Transverse colon (tissue), 4 donors: Measurements from ENCODE around the gene ENTHD1. TPM values are rescaled to one million over a fixed set of nuclear protein-coding genes. Genes with fewer than 3 reads are reported as not detected.
A peak's percentile ranks its signal among the peaks of the same experiment; 100 is the strongest.

Experiments used
- DNase-seq: peaks from one replicate; pipeline ENCODE4 v3.0.0-alpha.2; 2019
- H3K27ac ChIP-seq, 4 donors: fragments of 200-600 bp; sonication (generic); 2 replicates each; pipeline ENCODE4 v1.5.1; 2016 to 2018; ENCODE audit warnings: inconsistent platforms in 4 of 4
- H3K27me3 ChIP-seq: fragments of 200-600 bp; sonication (generic); 2 replicates; pipeline ENCODE4 v1.5.1; 2017; ENCODE audit warnings: inconsistent platforms
- H3K36me3 ChIP-seq, 4 donors: fragments of 200-600 bp; sonication (generic); 2 replicates each; pipeline ENCODE4 v1.5.1; 2017 to 2019; ENCODE audit warnings: inconsistent platforms in 4 of 4
- H3K4me1 ChIP-seq, 4 donors: fragments of 200-600 bp; sonication (generic); 2 replicates each; pipeline ENCODE4 v1.5.1; 2017 to 2020; ENCODE audit warnings: inconsistent platforms in 4 of 4
- H3K4me3 ChIP-seq, 4 donors: fragments of 200-600 bp; sonication (generic); 1 replicate in 1 of 4; 2 replicates in 3 of 4; pipeline versions ENCODE4 v1.5.1 to v1.6.1; 2017 to 2019; ENCODE audit warnings: inconsistent platforms in 4 of 4
- H3K9me3 ChIP-seq, 2 donors: fragments of 200-600 bp; sonication (generic); 2 replicates each; pipeline ENCODE4 v1.5.1; 2017 to 2019; ENCODE audit warnings: inconsistent platforms in 2 of 2
- EP300 ChIP-seq: sonication (generic); formaldehyde crosslinking; IDR thresholded peaks from one replicate; pipeline ENCODE4 v1.6.1; 2017; ENCODE audit warnings: antibody characterized with exemption, low read depth
- POLR2A ChIP-seq: fragments of 450-650 bp; IDR thresholded peaks from one replicate; pipeline ENCODE4 v1.6.1; 2016; ENCODE audit warnings: antibody characterized with exemption, mild to moderate bottlenecking, moderate library complexity
- POLR2AphosphoS5 ChIP-seq, 3 donors: sonication (generic); formaldehyde crosslinking; IDR thresholded peaks; one replicate each; pipeline ENCODE4 v1.6.1; 2016; ENCODE audit warnings: antibody characterized with exemption in 3 of 3
- WGBS, 2 donors: methylation state at CpG; one replicate each; pipeline ENCODE4 v1.1.5; 2018; ENCODE audit warnings: low coverage in 1 of 2; 5-methylcytosine and 5-hydroxymethylcytosine counted together
- in situ Hi-C, 4 donors: fragments of 200-750 bp; cut with MboI; loops; one replicate each; pipeline versions ENCODE4 v1.15.0 to v1.15.1; 2017; ENCODE audit warnings: low sequenced_read_pairs in 3 of 4, low pct_ligation_motif_present in 1 of 4, low pct_unique_long_range_greater_than_20kb in 1 of 4
- intact Hi-C: fragments of 100-400 bp; cut with DNase I; formaldehyde crosslinking; loops from one replicate; pipeline ENCODE4 v1.15.1; 2023; ENCODE audit warnings: low total_unique reads
- total RNA-seq, 4 donors: library from RNA; depleted of rRNA; stranded (reverse); fragments of >200 nt; gene quantifications; one replicate each; pipeline ENCODE4 v1.1.0, GENCODE V29; 2016
- TF ChIP-seq, protein P1 (sequence below), 5 experiments: fragments of 200-600 bp in 3 of 5; fragments of 450-650 bp in 2 of 5; sonication (generic) in 3 of 5; IDR thresholded peaks; 1 replicate in 2 of 5; 2 replicates in 3 of 5; pipeline ENCODE4 v1.5.1; 2016 to 2017; ENCODE audit warnings: antibody characterized with exemption in 5 of 5, inconsistent platforms in 3 of 5, mild to moderate bottlenecking in 2 of 5, moderate library complexity in 1 of 5

The ENTHD1 gene
- total RNA-seq, 4 donors from 2014 or later, result not detected

DNA sequence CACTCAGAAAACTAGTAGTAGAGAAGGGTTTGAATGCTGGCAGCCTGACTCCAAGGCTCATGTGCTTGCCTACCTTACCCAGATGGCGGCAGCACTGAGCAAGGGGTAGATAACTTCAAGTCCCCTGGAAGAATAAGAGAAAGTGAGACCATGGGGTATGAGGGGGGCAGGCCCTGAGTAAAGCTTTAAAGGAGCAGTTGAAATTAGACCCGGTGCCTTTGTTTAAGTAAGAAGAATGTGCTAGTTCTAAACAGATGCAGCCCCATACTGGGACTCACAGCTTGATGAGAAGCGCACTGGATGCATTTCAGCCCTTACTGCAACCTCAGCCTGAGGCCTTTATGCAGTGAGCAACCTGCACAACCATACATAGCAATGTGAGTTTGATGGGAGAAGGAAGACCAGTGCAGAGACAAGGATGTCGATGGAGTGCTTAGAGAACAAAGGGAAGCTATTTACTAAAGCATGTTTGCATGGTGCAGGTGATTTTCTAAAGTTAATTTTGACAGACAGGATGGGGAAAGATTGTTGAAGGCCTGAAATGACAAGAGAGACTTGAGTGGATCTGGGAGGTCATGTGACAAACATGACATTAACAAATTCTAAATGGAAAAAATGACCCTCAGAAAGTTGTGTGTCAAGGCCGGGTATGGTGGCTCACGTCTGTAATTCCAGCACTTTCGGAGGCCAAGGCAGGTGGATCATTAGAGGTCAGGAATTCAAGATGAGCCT, 39.5 kb upstream of the ENTHD1 start:
- H3K36me3 ChIP-seq, result no peaks in the 10 kb centered on the region
- H3K4me3 ChIP-seq, result no peak overlapping the region
- H3K27me3 ChIP-seq, result peaks cover 17% of the 10 kb centered on the region
- no peaks in the 10 kb centered on the region for H3K9me3 ChIP-seq
- intact Hi-C loops (no loop called here), in situ Hi-C loops (no loop called here)
- peak overlapping the region in 1 of 4 donors; percentile 17 for H3K27ac ChIP-seq
- DNase-seq, result peak; percentile 61
- no peak for TF ChIP-seq EP300
- TF ChIP-seq, protein P1, sequence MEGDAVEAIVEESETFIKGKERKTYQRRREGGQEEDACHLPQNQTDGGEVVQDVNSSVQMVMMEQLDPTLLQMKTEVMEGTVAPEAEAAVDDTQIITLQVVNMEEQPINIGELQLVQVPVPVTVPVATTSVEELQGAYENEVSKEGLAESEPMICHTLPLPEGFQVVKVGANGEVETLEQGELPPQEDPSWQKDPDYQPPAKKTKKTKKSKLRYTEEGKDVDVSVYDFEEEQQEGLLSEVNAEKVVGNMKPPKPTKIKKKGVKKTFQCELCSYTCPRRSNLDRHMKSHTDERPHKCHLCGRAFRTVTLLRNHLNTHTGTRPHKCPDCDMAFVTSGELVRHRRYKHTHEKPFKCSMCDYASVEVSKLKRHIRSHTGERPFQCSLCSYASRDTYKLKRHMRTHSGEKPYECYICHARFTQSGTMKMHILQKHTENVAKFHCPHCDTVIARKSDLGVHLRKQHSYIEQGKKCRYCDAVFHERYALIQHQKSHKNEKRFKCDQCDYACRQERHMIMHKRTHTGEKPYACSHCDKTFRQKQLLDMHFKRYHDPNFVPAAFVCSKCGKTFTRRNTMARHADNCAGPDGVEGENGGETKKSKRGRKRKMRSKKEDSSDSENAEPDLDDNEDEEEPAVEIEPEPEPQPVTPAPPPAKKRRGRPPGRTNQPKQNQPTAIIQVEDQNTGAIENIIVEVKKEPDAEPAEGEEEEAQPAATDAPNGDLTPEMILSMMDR (IDR thresholded peaks at IDR 0.05), result peak; percentile 53 to 71 (median 66)
- peaks cover 0 to 15% (median 7%) of the 10 kb centered on the region in 4 donors for H3K4me1 ChIP-seq
- 69 to 80% methylated on average over 4 to 7 of the region's 7 CpGs for WGBS, 2 donors

DNA sequence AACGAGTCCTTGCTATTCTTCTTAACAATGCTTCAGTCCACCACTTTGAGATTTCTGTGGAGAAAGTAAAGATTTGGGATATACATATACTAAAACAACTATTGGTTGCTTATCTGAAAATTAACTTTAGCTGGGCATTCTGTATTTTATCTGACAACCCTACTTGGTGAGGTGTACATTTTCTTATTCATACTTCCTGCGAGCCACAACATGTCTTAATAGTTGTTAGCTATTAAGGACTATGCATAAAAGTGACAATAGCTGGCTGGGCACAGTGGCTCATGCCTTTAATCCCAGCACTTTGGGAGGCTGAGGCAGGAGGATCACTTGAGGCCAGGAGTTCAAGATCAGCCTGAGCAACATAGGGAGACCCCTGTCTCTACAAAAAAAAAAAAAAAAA, 38.6 kb upstream of the ENTHD1 start:
- Histone ChIP-seq H3K27ac (no peak overlapping the region), H3K27me3 (peaks cover 17% of the 10 kb centered on the region), H3K4me3 (no peak overlapping the region), H3K36me3 (no peaks in the 10 kb centered on the region), H3K9me3 (no peaks in the 10 kb centered on the region), H3K4me1 (peaks cover 0 to 18% (median 7%) of the 10 kb centered on the region in 4 donors)
- no peak for DNase-seq
- TF ChIP-seq POLR2A, result no peak
- no peak for TF ChIP-seq EP300
- TF ChIP-seq, protein P1 (IDR thresholded peaks at IDR 0.05), result no peak
- no peak for TF ChIP-seq POLR2AphosphoS5 (IDR thresholded peaks at IDR 0.05)
- WGBS, 2 donors, result 56 to 78% methylated on average over 2 of the region's 2 CpGs
- intact Hi-C loops (no loop called here), in situ Hi-C loops (no loop called here)

DNA sequence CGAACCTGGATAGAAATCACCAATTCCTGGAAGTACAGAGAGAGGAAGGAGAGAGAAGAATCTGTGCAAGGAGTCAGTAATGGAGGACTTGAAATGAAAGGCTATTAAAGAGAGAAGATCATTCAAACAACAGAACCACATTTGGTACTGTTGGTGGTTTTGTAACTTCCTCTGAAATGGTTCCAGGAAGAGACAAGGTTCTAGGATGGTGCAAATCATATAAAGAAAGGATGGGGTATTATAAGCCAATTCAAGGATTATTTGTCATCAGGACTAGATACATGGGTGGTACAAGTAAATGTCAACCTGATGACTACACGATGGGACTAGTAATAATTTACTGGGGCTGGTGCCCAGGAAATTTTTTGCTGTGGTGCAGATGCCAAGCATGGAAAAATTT, 37.7 kb upstream of the ENTHD1 start:
- 50 to 82% methylated on average over 2 of the region's 2 CpGs for WGBS, 2 donors
- H3K4me1 ChIP-seq, result peaks cover 0 to 22% (median 7%) of the 10 kb centered on the region in 4 donors
- TF ChIP-seq, protein P1 (IDR thresholded peaks at IDR 0.05), result no peak
- TF ChIP-seq POLR2A (no peak), POLR2AphosphoS5 (IDR thresholded peaks at IDR 0.05) (no peak), EP300 (no peak)
- H3K9me3 ChIP-seq, result no peaks in the 10 kb centered on the region
- no peak overlapping the region for H3K27ac ChIP-seq
- H3K36me3 ChIP-seq, result no peaks in the 10 kb centered on the region
- in situ Hi-C loops (no loop called here), intact Hi-C loops (no loop called here)
- H3K27me3 ChIP-seq, result peaks cover 17% of the 10 kb centered on the region
- no peak overlapping the region for H3K4me3 ChIP-seq
- DNase-seq, result no peak

DNA sequence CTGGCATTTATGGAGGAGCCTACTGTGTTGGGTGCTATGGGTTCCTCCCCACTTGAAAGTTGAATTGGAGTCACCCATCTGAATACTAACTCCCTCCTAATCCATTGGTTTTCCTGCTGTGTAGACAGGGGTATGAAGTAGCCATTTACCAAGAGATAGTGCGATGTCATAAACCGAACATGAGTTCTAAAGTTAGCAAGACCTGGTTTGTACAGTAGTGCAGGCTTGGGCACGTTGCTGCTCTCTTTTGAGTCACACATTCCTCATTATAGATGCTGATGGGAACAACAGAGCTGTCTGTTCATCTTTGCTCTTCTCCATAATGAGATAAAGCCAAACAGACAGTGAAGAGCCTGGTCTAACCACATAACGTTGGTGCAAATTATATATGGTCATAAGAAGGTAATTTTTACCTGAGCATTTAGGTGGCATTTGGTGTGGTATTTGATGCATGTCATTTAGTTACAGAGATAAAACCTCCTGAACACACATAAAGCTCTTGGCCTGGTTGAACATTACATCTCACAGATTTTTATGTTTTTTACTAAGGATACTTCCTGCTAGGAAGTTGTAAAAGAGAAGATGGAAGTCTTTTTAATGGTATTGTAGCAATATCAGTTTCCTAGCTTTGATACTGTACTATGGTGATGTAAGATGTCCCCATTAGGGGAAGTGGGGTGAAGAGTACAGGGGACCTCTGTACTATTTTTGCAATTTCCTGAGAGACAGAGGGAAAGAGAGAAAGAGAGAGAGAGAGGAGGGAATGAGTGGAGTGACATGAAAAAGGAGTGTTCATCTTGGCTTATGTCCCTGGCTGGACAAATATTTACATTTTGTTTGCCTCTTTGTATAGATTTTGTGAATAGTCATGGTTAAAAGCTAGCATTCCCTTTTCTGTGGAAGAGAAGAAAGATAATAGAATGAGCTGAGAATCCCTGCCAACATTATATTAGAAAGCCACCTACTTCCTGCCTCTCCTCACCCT, 35.3 kb upstream of the ENTHD1 start:
- in situ Hi-C loops, result no loop called here
- TF ChIP-seq EP300, result no peak
- TF ChIP-seq, protein P1 (IDR thresholded peaks at IDR 0.05), result no peak
- TF ChIP-seq POLR2AphosphoS5 (IDR thresholded peaks at IDR 0.05), result no peak
- TF ChIP-seq POLR2A, result no peak
- 25 to 62% methylated on average over 3 to 4 of the region's 4 CpGs for WGBS, 2 donors
- no peaks in the 10 kb centered on the region for H3K36me3 ChIP-seq
- intact Hi-C loops, result no loop called here
- H3K4me1 ChIP-seq, result peaks cover 0 to 29% (median 7%) of the 10 kb centered on the region in 4 donors
- no peak for DNase-seq
- no peak overlapping the region for H3K4me3 ChIP-seq
- H3K27ac ChIP-seq, result peak overlapping the region in 1 of 4 donors; percentile 34
- no peaks in the 10 kb centered on the region for H3K9me3 ChIP-seq
- H3K27me3 ChIP-seq, result peaks cover 11% of the 10 kb centered on the region
